ENCODE measurements around the gene SARNP. TPM values are rescaled to one million over a fixed set of nuclear protein-coding genes. Genes with fewer than 3 reads are reported as not detected.

SARNP gene
- polyA plus RNA-seq, 1 experiment = 52.1 TPM

GRCh38 chr12:55822228-55822627, 4.7 kb upstream of the SARNP start:
- Histone ChIP-seq H3K27me3 (ENCODE audit: control insufficient read depth, insufficient read depth, low read length) (no peaks in the 10 kb centered on the region), H3K4me3 (ENCODE audit: low read depth, low read length) (no peak overlapping the region), H3K36me3 (ENCODE audit: control insufficient read depth, insufficient read depth, low read length) (peaks cover 10% of the 10 kb centered on the region)
- ChIA-PET CTCF (no interaction called here), POLR2A (no interaction called here)
- peak; percentile 30 for TF ChIP-seq CTCF (IDR thresholded peaks at IDR 0.05; ENCODE audit: insufficient read depth, low read depth, low read length)
- DNase-seq (ENCODE audit: low read depth) = no peak

GRCh38 chr12:55820679-55821078, 3.2 kb upstream of the SARNP start:
- Histone ChIP-seq H3K4me3 (ENCODE audit: low read depth, low read length) (no peak overlapping the region), H3K36me3 (ENCODE audit: control insufficient read depth, insufficient read depth, low read length) (peaks cover 10% of the 10 kb centered on the region), H3K27me3 (ENCODE audit: control insufficient read depth, insufficient read depth, low read length) (no peaks in the 10 kb centered on the region)
- TF ChIP-seq CTCF (IDR thresholded peaks at IDR 0.05; ENCODE audit: insufficient read depth, low read depth, low read length) = peak; percentile 36; the same call in 1 of the 2 replicates
- ChIA-PET CTCF (interaction anchor here (0.6 to 4.7 kb wide), 7 partner anchors 9 to 119 kb away, joined by 3 to 20 read pairs (median 4); partner anchors contain the start of genes DNAJC14 and PYM1), POLR2A (no interaction called here)
- DNase-seq (ENCODE audit: low read depth) = no peak

GRCh38 chr12:55818886-55819285, 1.4 kb upstream of the SARNP start:
- CTCF ChIA-PET = interaction anchor here (1.2 to 4.7 kb wide), 6 partner anchors 10 to 121 kb away, joined by 4 to 20 read pairs (median 9); partner anchors contain the start of genes DNAJC14 and PYM1
- no peak for DNase-seq (ENCODE audit: low read depth)

GRCh38 chr12:55818140-55818728, 710 bp upstream of the SARNP start:
- no peak for DNase-seq (ENCODE audit: low read depth)
- Histone ChIP-seq H3K27me3 (ENCODE audit: control insufficient read depth, insufficient read depth, low read length) (no peaks in the 10 kb centered on the region), H3K36me3 (ENCODE audit: control insufficient read depth, insufficient read depth, low read length) (peaks cover 10% of the 10 kb centered on the region), H3K4me3 (ENCODE audit: low read depth, low read length) (peak overlapping the region; percentile 76)
- CTCF ChIA-PET = interaction anchor here (0.6 to 4.7 kb wide), 9 partner anchors 11 to 122 kb away, joined by 3 to 20 read pairs (median 5); partner anchors contain the start of genes DNAJC14 and PYM1
- POLR2A ChIA-PET = interaction anchor here (0.6 to 2.9 kb wide), 5 partner anchors 12 to 143 kb away, joined by 3 to 30 read pairs (median 4); partner anchors contain the start of gene DNAJC14
- no peak for TF ChIP-seq CTCF (IDR thresholded peaks at IDR 0.05; ENCODE audit: insufficient read depth, low read depth, low read length)

More at GRCh38 chr12:55818886-55819285, 1.4 kb upstream of the SARNP start:
- no peak for TF ChIP-seq CTCF (IDR thresholded peaks at IDR 0.05; ENCODE audit: insufficient read depth, low read depth, low read length)
- no peaks in the 10 kb centered on the region for H3K27me3 ChIP-seq (ENCODE audit: control insufficient read depth, insufficient read depth, low read length)
- no peak overlapping the region; the same call in 1 of the 2 replicates for H3K4me3 ChIP-seq (ENCODE audit: low read depth, low read length)
- H3K36me3 ChIP-seq (ENCODE audit: control insufficient read depth, insufficient read depth, low read length) = peaks cover 10% of the 10 kb centered on the region
- POLR2A ChIA-PET = interaction anchor here (2.9 kb wide), 1 partner anchor 11 kb away, joined by 30 read pairs; the partner anchor contains the start of gene DNAJC14

- ChIA-PET POLR2A (interaction anchor here (0.6 to 2.9 kb wide), 4 partner anchors 13 to 132 kb away, joined by 5 to 30 read pairs (median 6); partner anchors contain the start of gene DNAJC14), CTCF (interaction anchor here (0.6 to 4.7 kb wide), 11 partner anchors 10 to 361 kb away, joined by 3 to 20 read pairs (median 4); partner anchors contain the start of gene PYM1)
- Histone ChIP-seq H3K4me3 (ENCODE audit: low read depth, low read length) (peak overlapping the region; percentile 92), H3K36me3 (ENCODE audit: control insufficient read depth, insufficient read depth, low read length) (peaks cover 8% of the 10 kb centered on the region), H3K27me3 (ENCODE audit: control insufficient read depth, insufficient read depth, low read length) (no peaks in the 10 kb centered on the region)
- no peak for TF ChIP-seq CTCF (IDR thresholded peaks at IDR 0.05; ENCODE audit: insufficient read depth, low read depth, low read length)
- no peak for DNase-seq (ENCODE audit: low read depth)
These were observed 611 bp downstream of the SARNP start for GRCh38 chr12:55816881-55817344.
